Measurements from ENCODE around the gene APLP2.

Gene APLP2

DNA sequence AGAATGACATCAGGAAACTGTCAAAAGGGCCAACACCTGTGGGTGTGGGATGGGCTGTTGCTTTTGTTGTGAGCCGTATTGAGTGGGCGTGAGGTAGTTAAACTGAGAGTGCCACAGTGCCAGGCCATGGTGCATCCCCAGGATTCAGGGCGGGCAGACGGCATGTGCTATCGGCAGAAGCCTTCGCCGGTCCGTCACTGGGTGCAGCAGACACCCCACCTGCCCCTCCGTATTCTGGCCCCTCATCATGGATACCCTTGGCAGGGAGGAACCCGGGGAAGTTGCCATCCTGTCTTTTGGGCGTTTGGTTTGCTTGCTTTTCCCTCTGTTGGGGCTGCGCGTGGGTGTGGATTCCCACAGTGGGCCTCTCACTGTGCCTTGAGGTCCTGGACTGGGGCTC, 117.4 kb downstream of the APLP2 start:
- Histone ChIP-seq H3K4me1 (ENCODE audit: low read length) (peaks cover 10% of the 10 kb centered on the region), H2AFZ (ENCODE audit: low read depth, low read length) (no peak overlapping the region), H3K4me2 (ENCODE audit: low read length) (no peak overlapping the region), H4K20me1 (ENCODE audit: insufficient read depth, low read length) (peaks cover 29% of the 10 kb centered on the region), H3K9me3 (ENCODE audit: insufficient read depth, low read length) (no peaks in the 10 kb centered on the region), H3K4me3 (ENCODE audit: low read length) (no peak overlapping the region), H3K79me2 (ENCODE audit: low read length) (peaks cover 55% of the 10 kb centered on the region), H3K9ac (ENCODE audit: low read length) (no peak overlapping the region), H3K36me3 (replicated peaks; ENCODE audit: low read depth, low read length) (peaks cover 3% of the 10 kb centered on the region), H3K27ac (ENCODE audit: low read length) (no peak overlapping the region), H3K27me3 (ENCODE audit: low read depth, low read length) (no peaks in the 10 kb centered on the region)
- TF ChIP-seq, protein P1, sequence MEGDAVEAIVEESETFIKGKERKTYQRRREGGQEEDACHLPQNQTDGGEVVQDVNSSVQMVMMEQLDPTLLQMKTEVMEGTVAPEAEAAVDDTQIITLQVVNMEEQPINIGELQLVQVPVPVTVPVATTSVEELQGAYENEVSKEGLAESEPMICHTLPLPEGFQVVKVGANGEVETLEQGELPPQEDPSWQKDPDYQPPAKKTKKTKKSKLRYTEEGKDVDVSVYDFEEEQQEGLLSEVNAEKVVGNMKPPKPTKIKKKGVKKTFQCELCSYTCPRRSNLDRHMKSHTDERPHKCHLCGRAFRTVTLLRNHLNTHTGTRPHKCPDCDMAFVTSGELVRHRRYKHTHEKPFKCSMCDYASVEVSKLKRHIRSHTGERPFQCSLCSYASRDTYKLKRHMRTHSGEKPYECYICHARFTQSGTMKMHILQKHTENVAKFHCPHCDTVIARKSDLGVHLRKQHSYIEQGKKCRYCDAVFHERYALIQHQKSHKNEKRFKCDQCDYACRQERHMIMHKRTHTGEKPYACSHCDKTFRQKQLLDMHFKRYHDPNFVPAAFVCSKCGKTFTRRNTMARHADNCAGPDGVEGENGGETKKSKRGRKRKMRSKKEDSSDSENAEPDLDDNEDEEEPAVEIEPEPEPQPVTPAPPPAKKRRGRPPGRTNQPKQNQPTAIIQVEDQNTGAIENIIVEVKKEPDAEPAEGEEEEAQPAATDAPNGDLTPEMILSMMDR (IDR thresholded peaks at IDR 0.05; ENCODE audit: low read depth, low read length): no peak
- TF ChIP-seq EZH2phosphoT487 (IDR thresholded peaks at IDR 0.05; ENCODE audit: low read depth): no peak

DNA sequence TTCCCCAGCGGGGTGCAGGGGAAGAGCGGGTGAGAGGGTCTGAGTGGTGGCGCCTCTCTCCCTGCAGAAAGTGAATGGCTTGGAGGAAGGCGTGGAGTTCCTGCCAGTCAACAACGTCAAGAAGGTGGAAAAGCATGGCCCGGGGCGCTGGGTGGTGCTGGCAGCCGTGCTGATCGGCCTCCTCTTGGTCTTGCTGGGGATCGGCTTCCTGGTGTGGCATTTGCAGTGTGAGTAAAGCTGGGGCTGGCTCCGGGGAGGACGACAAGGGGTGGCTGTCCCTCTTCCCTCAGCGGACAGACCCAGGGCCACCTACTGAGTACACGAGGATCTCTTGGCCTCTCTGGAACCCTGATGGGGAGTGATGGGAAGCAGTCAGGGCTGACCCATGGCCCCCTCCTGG, 118.4 kb downstream of the APLP2 start:
- TF ChIP-seq, protein P1 (IDR thresholded peaks at IDR 0.05; ENCODE audit: low read depth, low read length): no peak
- H3K4me3 ChIP-seq (ENCODE audit: low read length): no peak overlapping the region
- peaks cover 5% of the 10 kb centered on the region for H3K4me1 ChIP-seq (ENCODE audit: low read length)
- H3K27ac ChIP-seq (ENCODE audit: low read length): no peak overlapping the region
- no peaks in the 10 kb centered on the region for H3K9me3 ChIP-seq (ENCODE audit: insufficient read depth, low read length)
- H3K79me2 ChIP-seq (ENCODE audit: low read length): peaks cover 47% of the 10 kb centered on the region
- peaks cover 5% of the 10 kb centered on the region for H3K36me3 ChIP-seq (replicated peaks; ENCODE audit: low read depth, low read length)
- peaks cover 29% of the 10 kb centered on the region for H4K20me1 ChIP-seq (ENCODE audit: insufficient read depth, low read length)
- no peak overlapping the region for H3K4me2 ChIP-seq (ENCODE audit: low read length)
- H3K9ac ChIP-seq (ENCODE audit: low read length): no peak overlapping the region
- H3K27me3 ChIP-seq (ENCODE audit: low read depth, low read length): no peaks in the 10 kb centered on the region
- no peak overlapping the region for H2AFZ ChIP-seq (ENCODE audit: low read depth, low read length)

DNA sequence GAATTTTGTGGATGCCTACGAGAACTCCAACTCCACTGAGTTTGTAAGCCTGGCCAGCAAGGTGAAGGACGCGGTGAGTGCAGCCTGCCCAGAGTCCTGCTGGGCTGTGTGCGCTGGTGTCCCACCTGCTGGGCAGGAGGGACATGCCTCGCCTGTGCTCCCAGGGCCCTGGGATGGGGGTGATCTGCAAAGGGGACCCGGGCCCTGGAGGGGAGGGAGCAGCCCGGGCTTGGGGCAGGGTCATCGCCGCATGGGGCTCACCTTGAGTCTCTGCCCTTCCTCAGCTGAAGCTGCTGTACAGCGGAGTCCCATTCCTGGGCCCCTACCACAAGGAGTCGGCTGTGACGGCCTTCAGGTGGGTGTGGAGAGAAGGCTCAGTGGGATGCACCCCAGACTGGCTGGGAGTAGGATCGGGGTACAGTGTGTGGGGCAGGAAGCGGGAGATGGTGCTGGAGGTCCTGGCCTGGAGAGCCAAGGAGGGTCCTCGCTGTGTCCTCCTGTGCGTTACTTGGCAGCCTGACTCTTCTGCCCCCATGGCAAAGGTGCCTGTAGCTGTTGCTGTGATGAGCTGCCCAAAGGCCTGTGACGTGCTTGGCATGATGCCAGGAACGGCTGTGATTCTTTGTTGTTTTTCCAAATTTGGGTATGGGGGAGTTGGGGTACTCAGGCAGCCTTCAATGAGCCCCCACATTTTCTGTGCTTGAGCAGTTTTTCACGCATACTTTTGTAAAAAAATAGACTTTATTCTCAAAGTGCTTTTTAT, 119.1 kb downstream of the APLP2 start:
- Histone ChIP-seq H3K79me2 (ENCODE audit: low read length) (peaks cover 40% of the 10 kb centered on the region), H3K4me3 (ENCODE audit: low read length) (no peak overlapping the region), H3K9me3 (ENCODE audit: insufficient read depth, low read length) (no peaks in the 10 kb centered on the region), H3K27me3 (ENCODE audit: low read depth, low read length) (no peaks in the 10 kb centered on the region), H3K27ac (ENCODE audit: low read length) (no peak overlapping the region), H3K4me2 (ENCODE audit: low read length) (no peak overlapping the region), H2AFZ (ENCODE audit: low read depth, low read length) (no peak overlapping the region), H3K9ac (ENCODE audit: low read length) (no peak overlapping the region), H3K4me1 (ENCODE audit: low read length) (peaks cover 5% of the 10 kb centered on the region), H3K36me3 (replicated peaks; ENCODE audit: low read depth, low read length) (peaks cover 5% of the 10 kb centered on the region), H4K20me1 (ENCODE audit: insufficient read depth, low read length) (peaks cover 29% of the 10 kb centered on the region)
- TF ChIP-seq, protein P1 (IDR thresholded peaks at IDR 0.05; ENCODE audit: low read depth, low read length): no peak
- TF ChIP-seq EZH2phosphoT487 (IDR thresholded peaks at IDR 0.05; ENCODE audit: low read depth): no peak

DNA sequence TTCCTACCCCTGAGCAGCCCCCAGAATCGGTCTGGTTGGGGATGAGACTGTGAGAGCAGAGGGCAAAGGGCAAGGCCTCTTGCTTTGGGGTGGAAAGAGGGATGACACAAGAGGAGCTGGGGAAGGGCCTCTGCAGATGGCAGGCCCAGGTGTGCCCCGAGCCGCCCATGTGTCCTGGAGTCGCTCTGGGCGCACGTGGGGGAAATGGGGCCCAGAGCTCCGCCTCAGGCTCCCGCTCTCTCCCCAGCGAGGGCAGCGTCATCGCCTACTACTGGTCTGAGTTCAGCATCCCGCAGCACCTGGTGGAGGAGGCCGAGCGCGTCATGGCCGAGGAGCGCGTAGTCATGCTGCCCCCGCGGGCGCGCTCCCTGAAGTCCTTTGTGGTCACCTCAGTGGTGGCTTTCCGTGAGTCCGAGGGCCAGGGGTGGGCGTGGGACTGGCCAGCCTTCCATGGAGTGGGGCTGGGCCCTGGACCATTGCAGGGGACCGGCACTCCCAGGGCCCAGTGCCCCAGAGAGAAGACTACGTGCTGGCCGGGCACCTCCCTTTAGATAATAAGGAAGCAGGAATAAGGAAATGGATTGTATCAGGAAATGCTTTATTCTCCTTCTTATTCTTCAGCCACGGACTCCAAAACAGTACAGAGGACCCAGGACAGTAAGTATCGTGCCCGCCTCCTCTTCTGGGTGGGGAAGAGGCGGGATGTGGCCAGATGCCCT, 120.0 kb downstream of the APLP2 start:
- Histone ChIP-seq H3K4me3 (ENCODE audit: low read length) (no peak overlapping the region), H3K79me2 (ENCODE audit: low read length) (peaks cover 31% of the 10 kb centered on the region), H3K9me3 (ENCODE audit: insufficient read depth, low read length) (no peaks in the 10 kb centered on the region), H3K27me3 (ENCODE audit: low read depth, low read length) (no peaks in the 10 kb centered on the region), H4K20me1 (ENCODE audit: insufficient read depth, low read length) (peaks cover 29% of the 10 kb centered on the region), H2AFZ (ENCODE audit: low read depth, low read length) (no peak overlapping the region), H3K36me3 (replicated peaks; ENCODE audit: low read depth, low read length) (peaks cover 5% of the 10 kb centered on the region), H3K9ac (ENCODE audit: low read length) (no peak overlapping the region), H3K4me1 (ENCODE audit: low read length) (peaks cover 5% of the 10 kb centered on the region), H3K4me2 (ENCODE audit: low read length) (no peak overlapping the region), H3K27ac (ENCODE audit: low read length) (no peak overlapping the region)
- TF ChIP-seq EZH2phosphoT487 (IDR thresholded peaks at IDR 0.05; ENCODE audit: low read depth): no peak

Measured in OCI-LY3 (cell line).